RWPE1 (cell line): ENCODE results near the gene PHRF1.

Source experiments
- CTCF ChIA-PET: fragments of 350-600 bp; sonication (Branson Sonifier 250); formaldehyde crosslinking; extraction: SDS; loops from one replicate; lab custom pipeline; 2021; lab: Yijun Ruan, JAX
- POLR2A ChIA-PET: fragments of 400-600 bp; formaldehyde crosslinking; extraction: SDS; loops from one replicate; lab custom pipeline; 2020; ENCODE audit warnings: antibody characterized with exemption; ENCODE audit not compliant: low non-redundant PET; lab: Yijun Ruan, JAX
- DNase-seq: peaks from one replicate; pipeline ENCODE4 v3.0.0; 2012; ENCODE audit warnings: low spot score
- H3K27ac ChIP-seq: fragments of 450-650 bp; 2 replicates; pipeline ENCODE4 v1.5.1; 2017
- CTCF ChIP-seq: fragments of 450-650 bp; conservative IDR thresholded peaks from 2 replicates; pipeline ENCODE4 v1.5.1; 2017; ENCODE audit warnings: low read depth, mild to moderate bottlenecking

PHRF1 gene

GRCh38 chr11:575996-576768 is at the start of gene PHRF1:
Gene PHRF1, plus strand, starts transcription at chr11:576470. Its CDS starts 5,043 bp downstream, at chr11:581513.
- ChIA-PET CTCF (interaction anchor here (0.7 kb wide), 1 partner anchor 20 kb away, joined by 3 read pairs; no protein-coding TSS in a partner anchor), POLR2A (interaction anchor here (0.5 to 0.8 kb wide), 4 partner anchors 11 to 97 kb away, joined by 3 to 4 read pairs (median 3); no protein-coding TSS in a partner anchor)
- peak within 1 kb of the TSS; percentile 94 for H3K27ac ChIP-seq
- no peak for TF ChIP-seq CTCF
- DNase-seq, result peak; percentile 96

- DNase-seq, result no peak
- no peak overlapping the region for H3K27ac ChIP-seq
- ChIA-PET CTCF (no interaction called here), POLR2A (no interaction called here)
- no peak for TF ChIP-seq CTCF
These were observed 48.0 kb upstream of the PHRF1 start for GRCh38 chr11:528166-528814.

GRCh38 chr11:528815-529727 is 47.2 kb upstream of the PHRF1 start:
- CTCF ChIA-PET, result no interaction called here
- TF ChIP-seq CTCF, result no peak
- POLR2A ChIA-PET, result no interaction called here
- H3K27ac ChIP-seq, result peak overlapping the region; percentile 36
- no peak for DNase-seq

GRCh38 chr11:529728-530411 is 46.4 kb upstream of the PHRF1 start:
- peak overlapping the region; percentile 36 for H3K27ac ChIP-seq
- CTCF ChIA-PET, result interaction anchor here (1.0 kb wide), 1 partner anchor 82 kb away, joined by 3 read pairs; no protein-coding TSS in a partner anchor

More at GRCh38 chr11:529728-530411, 46.4 kb upstream of the PHRF1 start:
- TF ChIP-seq CTCF, result no peak
- DNase-seq, result no peak
- POLR2A ChIA-PET, result no interaction called here
